ENCODE results near the gene AIRE. TPM values are rescaled to one million over a fixed set of nuclear protein-coding genes. Genes with fewer than 3 reads are reported as not detected.
"Not testable (repeated sequence)": the region's sequence is repeated elsewhere in the genome, so short reads cannot be mapped to it uniquely, and the experiment has no call there.

The AIRE gene
- total RNA-seq, 4 donors from 2014 or later = not detected

DNA sequence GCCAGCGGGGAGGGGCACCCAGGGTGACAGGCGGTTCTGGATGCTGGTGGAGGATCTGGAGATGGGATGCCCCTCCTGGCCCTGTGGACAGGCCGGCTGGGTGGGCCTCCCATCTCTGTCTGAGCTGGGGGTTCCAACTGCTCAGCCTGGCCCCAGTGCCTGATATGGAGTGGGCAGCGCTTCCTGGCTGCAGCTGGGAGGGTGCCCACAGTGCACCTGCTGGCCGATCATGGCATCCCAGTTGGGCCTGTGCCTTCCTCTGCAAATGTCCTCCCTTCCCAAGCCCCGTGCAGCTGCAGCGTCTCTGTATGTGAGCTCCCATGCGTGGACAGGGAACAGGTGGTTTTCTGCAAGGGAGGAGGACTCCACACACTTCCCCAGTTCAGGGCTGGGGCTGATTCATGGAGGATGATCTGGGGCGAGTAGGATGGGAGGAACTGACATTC is 16.3 kb downstream of the AIRE start:
- Histone ChIP-seq H3K36me3 (peaks cover 0 to 11% (median 6%) of the 10 kb centered on the region in 4 donors), H3K9me3 (no peaks in the 10 kb centered on the region), H3K27me3 (peaks cover 0 to 2% (median 0%) of the 10 kb centered on the region in 4 donors), H3K4me1 (peaks cover 66 to 91% (median 81%) of the 10 kb centered on the region in 4 donors), H3K27ac (replicated peaks in 1 of 4) (peak overlapping the region in 1 of 4 donors; percentile 89), H3K4me3 (no peak overlapping the region)
- no peak for DNase-seq (ENCODE audit: extremely low spot score)
- TF ChIP-seq, protein P1, sequence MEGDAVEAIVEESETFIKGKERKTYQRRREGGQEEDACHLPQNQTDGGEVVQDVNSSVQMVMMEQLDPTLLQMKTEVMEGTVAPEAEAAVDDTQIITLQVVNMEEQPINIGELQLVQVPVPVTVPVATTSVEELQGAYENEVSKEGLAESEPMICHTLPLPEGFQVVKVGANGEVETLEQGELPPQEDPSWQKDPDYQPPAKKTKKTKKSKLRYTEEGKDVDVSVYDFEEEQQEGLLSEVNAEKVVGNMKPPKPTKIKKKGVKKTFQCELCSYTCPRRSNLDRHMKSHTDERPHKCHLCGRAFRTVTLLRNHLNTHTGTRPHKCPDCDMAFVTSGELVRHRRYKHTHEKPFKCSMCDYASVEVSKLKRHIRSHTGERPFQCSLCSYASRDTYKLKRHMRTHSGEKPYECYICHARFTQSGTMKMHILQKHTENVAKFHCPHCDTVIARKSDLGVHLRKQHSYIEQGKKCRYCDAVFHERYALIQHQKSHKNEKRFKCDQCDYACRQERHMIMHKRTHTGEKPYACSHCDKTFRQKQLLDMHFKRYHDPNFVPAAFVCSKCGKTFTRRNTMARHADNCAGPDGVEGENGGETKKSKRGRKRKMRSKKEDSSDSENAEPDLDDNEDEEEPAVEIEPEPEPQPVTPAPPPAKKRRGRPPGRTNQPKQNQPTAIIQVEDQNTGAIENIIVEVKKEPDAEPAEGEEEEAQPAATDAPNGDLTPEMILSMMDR (IDR thresholded peaks at IDR 0.05) = no peak
- TF ChIP-seq EP300 (IDR thresholded peaks at IDR 0.05) = no peak
- no peak for TF ChIP-seq POLR2A (IDR thresholded peaks at IDR 0.05; ENCODE audit: low read depth)
- no peak for TF ChIP-seq POLR2AphosphoS5 (IDR thresholded peaks at IDR 0.05)
- 100% methylated on average over 2 of the region's 9 CpGs for WGBS
- intact Hi-C loops (cut with DNase I) = no loop called here

DNA sequence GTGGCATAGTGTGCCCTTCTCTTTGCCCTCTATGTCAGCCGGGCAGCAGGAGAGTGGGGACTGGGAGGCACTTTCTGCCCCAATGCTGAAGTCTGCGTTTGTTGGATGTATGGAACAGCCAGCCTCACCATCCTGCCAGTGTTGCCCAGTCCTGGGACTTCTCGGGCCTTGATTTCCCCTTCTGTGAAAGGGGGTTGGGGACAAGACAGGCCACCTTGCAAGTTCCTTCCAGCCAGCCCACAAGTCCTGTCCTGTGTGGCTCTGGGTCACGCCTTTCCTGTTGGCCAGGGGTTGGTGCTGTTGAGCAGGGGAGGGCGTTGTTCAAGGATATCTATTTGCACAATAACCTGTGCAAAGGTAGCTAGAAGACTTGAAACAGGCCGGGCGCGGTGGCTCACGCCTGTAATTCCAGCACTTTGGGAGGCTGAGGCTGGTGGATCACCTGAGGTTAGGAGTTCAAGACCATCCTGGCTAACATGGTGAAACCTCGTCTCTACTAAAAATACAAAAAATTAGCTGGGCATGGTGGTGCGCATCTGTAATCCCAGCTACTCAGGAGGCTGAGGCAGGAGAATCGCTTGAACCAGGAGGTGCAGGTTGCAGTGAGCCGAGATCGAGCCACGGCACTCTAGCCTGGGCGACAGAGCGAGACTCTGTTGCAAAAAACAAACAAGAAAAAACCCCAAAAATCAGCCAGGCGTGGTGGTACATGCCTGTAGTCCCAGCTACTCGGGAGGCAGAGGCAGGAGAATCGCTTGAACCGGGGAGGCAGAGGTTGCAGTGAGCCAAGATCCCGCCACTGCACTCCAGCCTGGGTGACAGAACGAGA is 17.1 kb downstream of the AIRE start:
- WGBS = 87% methylated on average over 21 of the region's 23 CpGs
- H3K27me3 ChIP-seq; H3K4me3 ChIP-seq; intact Hi-C loops (cut with DNase I); DNase-seq (ENCODE audit: extremely low spot score); H3K9me3 ChIP-seq: not testable (repeated sequence)
- Histone ChIP-seq H3K36me3 (peaks cover 4 to 19% (median 14%) of the 10 kb centered on the region in 4 donors), H3K27ac (replicated peaks in 1 of 4) (peak overlapping the region in 1 of 4 donors; percentile 4), H3K4me1 (peaks cover 62 to 84% (median 77%) of the 10 kb centered on the region in 4 donors)

DNA sequence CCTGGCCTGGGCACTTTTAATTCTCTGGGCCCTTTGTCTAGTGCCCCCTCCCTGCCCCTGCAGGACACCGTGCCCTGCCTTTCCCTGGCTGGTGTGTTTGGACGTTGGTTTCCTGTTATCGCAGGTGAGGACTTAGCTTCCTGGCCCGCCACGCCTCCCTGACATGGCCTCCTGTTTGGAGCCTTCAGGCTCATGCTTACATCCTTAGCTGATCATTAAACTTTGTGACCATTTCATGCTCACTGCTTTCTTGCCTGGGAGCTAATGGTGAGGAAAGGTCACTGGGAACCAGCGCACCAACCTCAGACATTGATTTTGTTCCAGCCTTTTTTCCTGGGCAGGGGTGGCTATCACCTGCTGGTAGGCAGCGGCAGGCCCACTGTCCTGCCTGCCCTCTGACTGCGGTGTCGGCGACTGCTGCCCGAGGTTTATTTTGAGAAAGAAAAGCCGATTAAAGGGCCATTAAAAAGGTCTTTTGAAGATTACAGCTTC is 17.9 kb downstream of the AIRE start:
- H3K4me1 ChIP-seq = peaks cover 60 to 81% (median 71%) of the 10 kb centered on the region in 4 donors

DNA sequence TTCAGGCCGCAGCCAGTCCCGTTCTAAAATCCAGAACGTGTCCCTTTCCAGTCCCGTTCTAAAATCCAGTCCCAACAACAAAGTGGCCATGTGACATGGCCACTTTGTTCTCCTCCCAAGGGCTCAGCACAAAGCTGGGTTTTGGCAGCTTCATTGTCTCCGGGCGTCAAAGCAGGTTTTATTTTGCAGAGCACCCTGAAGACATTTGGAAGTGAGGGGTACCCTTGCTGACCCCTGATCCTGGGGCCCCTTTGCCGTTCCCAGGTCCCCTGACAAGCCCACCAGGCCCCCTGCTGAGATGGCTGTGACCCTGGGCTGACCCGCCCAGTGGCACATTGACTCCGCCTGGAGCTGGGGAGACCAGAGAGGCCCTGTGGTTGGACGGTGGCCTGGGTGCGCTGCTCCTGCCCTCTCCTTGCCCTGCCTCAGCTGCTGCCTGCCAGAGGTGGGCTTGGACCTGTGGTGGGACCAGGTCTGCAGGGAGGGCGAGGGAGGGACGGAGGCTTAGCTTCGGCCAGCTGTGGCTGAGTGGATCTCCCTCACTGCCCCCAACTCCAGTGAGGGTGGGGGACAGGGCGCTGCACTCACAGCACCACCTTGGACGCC is 18.4 kb downstream of the AIRE start:
- WGBS = 75% methylated on average over 12 of the region's 16 CpGs
- intact Hi-C loops (cut with DNase I) = no loop called here
- peak overlapping the region in 3 of 4 donors; percentile 12 to 35 (median 24) for H3K27ac ChIP-seq (replicated peaks in 1 of 4)

More for the DNA sequence above, 17.9 kb downstream of the AIRE start:
- H3K9me3 ChIP-seq = no peaks in the 10 kb centered on the region
- H3K4me3 ChIP-seq = no peak overlapping the region
- TF ChIP-seq, protein P1 (IDR thresholded peaks at IDR 0.05) = no peak
- TF ChIP-seq POLR2AphosphoS5 (IDR thresholded peaks at IDR 0.05) = no peak
- no peak for TF ChIP-seq EP300 (IDR thresholded peaks at IDR 0.05)
- TF ChIP-seq POLR2A (IDR thresholded peaks at IDR 0.05; ENCODE audit: low read depth) = no peak
- H3K27ac ChIP-seq (replicated peaks in 1 of 4) = peak overlapping the region in 2 of 4 donors; percentile 8 to 24
- intact Hi-C loops (cut with DNase I) = no loop called here
- peaks cover 4 to 21% (median 17%) of the 10 kb centered on the region in 4 donors for H3K36me3 ChIP-seq
- H3K27me3 ChIP-seq = no peaks in the 10 kb centered on the region
- no peak for DNase-seq (ENCODE audit: extremely low spot score)
- WGBS = 81% methylated on average over 12 of the region's 12 CpGs

More for the DNA sequence above, 18.4 kb downstream of the AIRE start:
- TF ChIP-seq, protein P1 (IDR thresholded peaks at IDR 0.05) = no peak
- TF ChIP-seq POLR2AphosphoS5 (IDR thresholded peaks at IDR 0.05) = no peak
- Histone ChIP-seq H3K9me3 (no peaks in the 10 kb centered on the region), H3K4me1 (peaks cover 58 to 77% (median 66%) of the 10 kb centered on the region in 4 donors), H3K27me3 (no peaks in the 10 kb centered on the region), H3K36me3 (peaks cover 4 to 21% (median 19%) of the 10 kb centered on the region in 4 donors), H3K4me3 (no peak overlapping the region)
- no peak for DNase-seq (ENCODE audit: extremely low spot score)
